Brain pericyte (primary cell): ENCODE measurements around the gene KMT2C.
"Not testable (repeated sequence)": the region's sequence is repeated elsewhere in the genome, so short reads cannot be mapped to it uniquely, and the experiment has no call there.

ENCODE experiments used
- DNase-seq: peaks from one replicate; pipeline ENCODE4 v3.0.0-alpha.2; 2012; ENCODE audit warnings: low read depth, low spot score

The KMT2C gene

DNA sequence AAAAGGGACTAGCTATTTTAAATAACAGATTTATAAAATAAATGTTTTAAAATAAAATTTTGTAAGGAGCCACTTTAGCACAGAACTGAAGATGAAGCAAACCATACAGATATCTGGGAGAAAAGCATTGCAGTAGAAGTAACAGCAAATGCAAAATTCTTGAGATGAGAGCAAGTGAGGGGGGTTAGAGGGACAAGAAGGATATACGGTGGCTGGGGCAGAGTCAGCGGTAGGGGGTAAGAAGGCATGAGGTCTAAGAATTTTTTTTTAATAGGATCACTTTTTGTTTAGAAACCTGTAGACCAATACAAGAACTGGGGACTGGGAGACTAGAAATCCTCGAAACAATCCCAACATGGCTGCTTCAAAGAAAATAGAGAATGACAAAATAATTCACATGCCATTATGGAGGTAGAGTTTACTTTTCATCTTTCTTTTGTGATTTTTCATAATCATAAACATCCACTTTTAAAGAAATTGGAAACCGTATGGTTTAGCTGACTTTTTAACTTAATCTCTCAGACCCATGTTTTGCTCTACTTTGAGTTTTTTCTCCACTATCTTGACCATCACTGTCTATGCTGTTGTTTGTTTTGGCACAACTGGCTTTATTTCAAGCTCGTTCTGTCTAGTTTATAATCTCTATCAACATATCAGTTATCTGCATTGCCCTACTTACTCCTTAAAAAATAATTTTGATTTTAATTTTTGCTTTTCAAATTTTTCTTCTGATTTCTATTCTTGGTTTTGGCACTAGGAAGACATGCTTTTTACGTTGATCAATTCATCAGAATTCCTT, 73.5 kb downstream of the KMT2C start:
- DNase-seq, result no peak

- no peak for DNase-seq
These were observed 80.2 kb downstream of the KMT2C start for GRCh38 chr7:152355474-152356057.

GRCh38 chr7:152354061-152354460, 81.7 kb downstream of the KMT2C start:
- no peak for DNase-seq

- DNase-seq, result not testable (repeated sequence)
These were observed 82.5 kb downstream of the KMT2C start for GRCh38 chr7:152353281-152353680.

DNA sequence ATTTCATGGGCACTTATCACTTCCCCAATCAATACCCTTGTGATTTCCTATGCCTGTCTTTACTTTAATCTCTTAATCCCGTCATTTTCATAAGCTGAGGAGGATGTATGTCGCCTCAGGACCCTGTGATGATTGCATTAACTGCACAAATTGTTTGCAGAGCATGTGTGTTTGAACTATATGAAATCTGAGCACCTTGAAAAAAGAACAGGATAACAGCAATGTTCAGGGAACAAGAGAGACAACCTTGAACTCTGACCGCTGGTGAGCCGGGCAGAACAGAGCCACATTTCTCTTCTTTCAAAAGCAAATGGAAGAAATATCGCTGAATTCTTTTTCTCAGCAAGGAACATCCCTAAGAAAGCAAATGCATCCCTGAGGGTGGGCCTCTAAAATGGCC, 84.1 kb downstream of the KMT2C start:
- not testable (repeated sequence) for DNase-seq

DNA sequence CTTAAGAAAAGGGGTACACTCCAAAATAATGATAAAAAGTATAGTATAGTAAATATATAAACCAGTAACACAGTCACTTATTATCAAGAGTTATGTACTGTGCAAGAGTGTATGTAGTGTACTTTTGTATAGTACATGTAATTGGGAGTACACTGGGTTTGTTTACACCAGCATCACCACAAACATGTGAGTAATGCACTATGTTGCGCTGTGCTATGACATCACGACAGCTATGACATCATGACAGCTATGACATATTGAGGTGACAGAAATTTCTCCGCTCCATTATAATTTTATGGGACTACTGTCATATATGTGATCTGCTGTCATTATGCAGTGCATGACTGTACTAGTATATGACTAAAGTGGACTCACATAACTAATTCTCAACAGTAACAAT, 84.6 kb downstream of the KMT2C start:
- no peak for DNase-seq

DNA sequence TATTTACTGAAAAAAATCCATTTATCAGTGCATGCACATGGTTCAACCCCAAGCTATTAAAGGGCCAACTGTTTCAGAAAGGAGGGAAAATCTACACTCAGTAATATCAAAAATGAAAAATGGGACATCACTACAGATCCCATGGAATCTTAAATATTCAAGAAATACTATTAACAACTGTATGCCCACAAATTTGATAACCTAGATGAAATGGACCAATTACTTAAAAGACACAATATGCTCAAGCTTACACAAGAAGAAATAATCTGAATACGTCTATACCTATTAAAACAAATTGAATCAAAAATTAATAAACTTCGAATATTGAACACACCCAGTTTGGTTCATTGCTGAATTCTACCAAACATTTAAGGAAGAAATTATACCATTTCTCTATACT, 87.9 kb downstream of the KMT2C start:
- DNase-seq, result no peak

GRCh38 chr7:152344253-152344652, 91.5 kb downstream of the KMT2C start:
- no peak for DNase-seq

DNA sequence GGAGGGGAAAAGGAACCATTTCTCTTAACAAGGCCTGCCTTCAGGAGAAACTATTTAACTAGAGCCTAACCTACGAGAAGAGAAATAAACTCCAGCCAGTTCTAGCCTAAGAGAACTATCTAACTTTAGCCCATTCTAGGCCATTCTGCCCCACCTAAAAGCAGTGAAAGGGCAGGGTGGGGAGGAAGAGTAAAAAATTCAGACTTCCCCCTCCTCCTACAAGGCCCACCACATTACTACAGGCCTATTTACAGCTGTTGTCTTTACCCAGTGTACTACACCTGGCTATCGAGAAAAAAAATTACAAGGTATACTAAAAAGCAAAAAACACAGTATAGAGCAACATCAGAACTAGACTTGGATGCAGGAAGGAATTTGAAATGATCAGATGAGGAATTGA, 93.0 kb downstream of the KMT2C start:
- DNase-seq, result no peak

DNA sequence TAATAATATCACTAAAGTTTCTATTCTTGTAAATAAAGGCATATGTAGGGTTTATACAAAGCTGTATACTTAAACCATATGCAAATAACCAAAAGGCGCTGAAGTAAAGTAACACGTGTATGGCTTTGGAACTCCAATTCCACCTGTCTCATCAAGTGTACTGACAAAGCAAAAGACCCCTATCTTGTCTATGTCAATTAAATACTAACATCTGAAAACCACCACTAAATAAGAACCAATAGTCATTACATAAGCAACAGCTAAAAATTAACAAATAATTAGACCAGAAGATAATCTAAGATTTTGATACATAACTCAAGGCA, 93.9 kb downstream of the KMT2C start:
- no peak for DNase-seq

- DNase-seq, result no peak
These were observed 94.5 kb downstream of the KMT2C start for GRCh38 chr7:152341039-152341913.

- DNase-seq, result no peak
These were observed 95.6 kb downstream of the KMT2C start for GRCh38 chr7:152340161-152340560.

- no peak for DNase-seq
These were observed 97.2 kb downstream of the KMT2C start for GRCh38 chr7:152338561-152338960.

GRCh38 chr7:152336754-152337368, 98.9 kb downstream of the KMT2C start:
- no peak for DNase-seq

DNA sequence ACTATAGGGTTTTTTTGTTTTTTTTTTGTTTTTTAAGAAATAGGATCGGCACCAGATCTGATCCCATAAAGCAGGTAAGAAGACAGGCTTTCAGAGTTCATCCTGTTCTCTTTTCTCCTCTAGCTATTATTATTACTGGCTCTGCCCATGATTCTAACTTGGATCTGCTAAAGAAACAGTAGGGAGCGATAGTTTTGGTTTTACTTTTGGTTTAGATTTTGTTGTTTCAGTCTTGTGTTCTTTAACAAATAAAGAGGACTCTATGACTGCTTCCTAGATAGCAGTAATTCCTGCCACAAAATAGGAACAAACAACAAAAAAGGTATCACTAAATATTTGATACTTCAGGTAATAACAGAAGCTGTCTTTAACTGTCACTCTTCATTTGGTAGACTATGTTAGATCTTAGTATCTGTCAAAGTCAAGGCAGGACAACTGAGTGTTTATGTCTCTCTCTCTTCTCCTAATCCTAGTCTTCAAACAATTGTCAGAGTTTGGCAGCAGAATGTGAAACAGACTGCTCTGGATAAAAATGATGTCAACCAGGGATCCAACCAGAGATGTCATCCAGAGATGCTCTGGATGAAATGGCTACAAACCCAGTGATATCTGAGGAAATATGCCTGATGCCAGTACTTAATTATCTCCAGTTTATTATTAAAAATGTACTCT, 99.8 kb downstream of the KMT2C start:
- no peak for DNase-seq

GRCh38 chr7:152333134-152333533, 102.7 kb downstream of the KMT2C start:
- no peak for DNase-seq

DNA sequence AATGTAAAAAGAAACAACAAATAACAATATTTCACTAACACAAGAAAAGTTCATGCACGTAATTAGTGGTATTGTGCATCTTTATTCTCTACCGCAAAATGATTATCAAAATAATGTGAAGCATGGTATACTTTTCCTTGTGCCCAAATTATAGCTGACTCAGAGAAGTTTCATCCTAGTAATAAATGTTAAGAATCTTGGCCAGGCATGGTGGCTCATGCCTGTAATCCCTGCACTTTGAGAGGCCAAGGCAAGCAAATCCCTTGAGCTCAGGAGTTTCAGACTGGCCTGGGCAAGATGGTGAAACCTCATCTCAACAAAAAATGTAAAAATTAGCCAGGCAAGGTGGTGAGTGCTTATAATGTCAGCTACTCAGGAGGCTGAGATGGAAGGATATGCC, 105.0 kb downstream of the KMT2C start:
- DNase-seq, result no peak

DNA sequence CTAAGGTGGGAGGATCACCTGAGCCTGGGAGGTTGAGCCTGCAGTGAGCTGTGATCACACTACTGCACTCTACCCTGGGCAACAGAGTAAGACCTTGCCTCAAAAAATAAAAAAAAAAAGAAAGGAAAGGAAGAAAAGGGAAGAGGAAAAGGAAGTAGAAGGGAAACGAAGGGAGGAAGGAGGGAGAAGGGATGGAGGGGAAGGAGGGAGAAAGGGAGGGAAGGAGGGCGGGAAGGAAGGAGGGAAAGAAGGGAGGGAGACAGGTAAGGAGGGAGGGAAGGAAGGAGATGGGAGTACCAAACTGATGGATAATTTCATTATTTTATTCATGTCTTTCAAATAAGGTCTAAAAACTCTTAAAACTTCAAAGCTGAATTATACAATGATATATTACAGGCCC, 106.3 kb downstream of the KMT2C start:
- no peak for DNase-seq

DNA sequence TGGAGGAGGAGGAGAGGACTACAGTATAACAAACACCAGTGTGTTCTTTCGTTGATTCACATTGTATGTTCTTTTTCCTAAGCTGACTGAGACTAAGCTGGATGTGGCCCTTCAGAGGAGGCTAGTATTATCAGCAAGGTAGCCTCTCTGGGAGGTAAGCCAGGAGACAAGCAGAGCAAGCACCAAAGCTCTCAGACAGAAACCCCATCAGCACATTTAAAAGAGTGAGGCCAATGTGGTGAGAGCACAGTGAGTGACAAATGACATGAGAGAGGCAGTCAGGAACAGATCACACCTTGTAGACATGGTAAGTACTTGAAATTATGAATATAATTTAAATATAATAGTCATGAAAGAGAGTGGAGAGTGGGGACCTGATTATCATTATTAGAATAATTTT, 107.6 kb downstream of the KMT2C start:
- DNase-seq, result no peak

DNA sequence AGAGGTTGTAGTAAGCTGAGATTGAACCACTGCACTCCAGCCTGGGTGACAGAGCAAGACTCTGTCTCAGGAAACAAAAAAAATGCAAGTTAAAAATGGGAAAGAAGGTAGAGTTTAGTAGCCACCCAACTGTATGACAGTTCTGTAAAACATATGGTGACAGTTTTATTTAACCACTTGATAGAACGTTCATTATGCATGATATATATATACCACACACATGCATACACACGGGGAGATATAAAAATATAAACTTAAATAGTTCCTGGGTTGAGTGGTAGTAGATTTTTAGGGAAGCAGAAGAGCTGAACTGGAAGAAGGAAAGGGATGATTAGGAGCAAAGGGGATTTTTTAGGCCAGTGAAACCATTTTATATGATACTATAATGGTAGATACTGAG, 120.0 kb downstream of the KMT2C start:
- DNase-seq, result no peak

- DNase-seq, result peak; percentile 46
These were observed 121.8 kb downstream of the KMT2C start for GRCh38 chr7:152313831-152314604.
